H1 (cell line): ENCODE data around the gene HTR3A.
"Not testable (repeated sequence)": the region's sequence is repeated elsewhere in the genome, so short reads cannot be mapped to it uniquely, and the experiment has no call there.

Source experiments
- CTCF ChIP-seq, 3 experiments: IDR thresholded peaks; 1 replicate in 2 of 3; 2 replicates in 1 of 3; pipeline versions ENCODE4 v1.5.1 to v1.6.1; 2011; ENCODE audit warnings: low read length in 3 of 3, mild to moderate bottlenecking in 3 of 3, inconsistent platforms in 2 of 3, low read depth in 1 of 3, moderate library complexity in 1 of 3; ENCODE audit not compliant: insufficient read depth in 1 of 3; ENCODE audit errors: control extremely low read depth in 1 of 3
- EP300 ChIP-seq, 2 experiments: IDR thresholded peaks; 1 replicate in 1 of 2; 2 replicates in 1 of 2; pipeline ENCODE4 v1.6.1; 2011 to 2012; ENCODE audit warnings: low read depth in 2 of 2, low read length in 2 of 2, mild to moderate bottlenecking in 2 of 2, borderline replicate concordance in 1 of 2, inconsistent platforms in 1 of 2, moderate library complexity in 1 of 2
- FOSL1 ChIP-seq: IDR thresholded peaks from 2 replicates; pipeline ENCODE4 v1.6.1; 2011; ENCODE audit warnings: mild to moderate bottlenecking, low read depth, low read length, moderate library complexity; ENCODE audit not compliant: insufficient read depth
- POLR2A ChIP-seq, 2 experiments: IDR thresholded peaks; 1 replicate in 1 of 2; 2 replicates in 1 of 2; pipeline ENCODE4 v1.6.1; 2011; ENCODE audit warnings: low read depth in 2 of 2, low read length in 2 of 2, mild to moderate bottlenecking in 2 of 2; ENCODE audit errors: control extremely low read depth in 1 of 2
- POLR2AphosphoS5 ChIP-seq: IDR thresholded peaks from 2 replicates; pipeline ENCODE4 v1.6.1; 2011; ENCODE audit warnings: low read depth, low read length
- SP2 ChIP-seq: IDR thresholded peaks from 2 replicates; pipeline ENCODE4 v1.6.1; 2012; ENCODE audit warnings: mild to moderate bottlenecking, low read length, inconsistent platforms
- SP4 ChIP-seq: IDR thresholded peaks from 2 replicates; pipeline ENCODE4 v1.6.1; 2012; ENCODE audit warnings: low read length, inconsistent platforms
- TF ChIP-seq, protein P1 (sequence below): IDR thresholded peaks from 2 replicates; pipeline ENCODE4 v1.6.1; 2012; ENCODE audit warnings: inconsistent platforms

DNA sequence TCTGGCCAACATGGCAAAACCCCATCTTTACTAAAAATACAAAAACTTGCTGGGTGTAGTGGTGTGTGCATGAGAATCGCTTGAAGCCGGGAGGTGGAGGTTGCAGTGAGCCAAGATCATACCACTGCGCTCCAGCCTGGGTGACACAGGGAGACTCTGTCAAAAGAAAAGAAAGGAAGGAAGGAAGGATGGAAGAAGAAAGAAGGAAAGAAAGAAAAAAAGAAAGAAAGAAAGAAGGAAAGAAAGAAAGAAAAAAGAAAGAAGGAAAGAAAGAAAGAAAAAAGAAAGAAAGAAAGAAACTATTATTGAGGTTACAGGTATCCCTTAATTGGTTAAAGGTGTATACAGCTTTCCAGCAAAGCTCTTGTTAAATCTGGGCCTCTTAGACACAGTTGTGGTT, 40.7 kb upstream of the HTR3A start:
- not testable (repeated sequence) for TF ChIP-seq SP4; FOSL1; EP300 (IDR thresholded peaks at IDR 0.05; ENCODE audit: borderline replicate concordance in 1 of 2, low read depth in 2 of 2, low read length in 2 of 2); CTCF (IDR thresholded peaks at IDR 0.05; ENCODE audit: control extremely low read depth in 1 of 3, insufficient read depth in 1 of 3, low read depth in 1 of 3, low read length in 3 of 3); POLR2AphosphoS5; POLR2A (IDR thresholded peaks at IDR 0.05; ENCODE audit: control extremely low read depth in 1 of 2, low read depth in 2 of 2, low read length in 2 of 2); SP2
- TF ChIP-seq, protein P1, sequence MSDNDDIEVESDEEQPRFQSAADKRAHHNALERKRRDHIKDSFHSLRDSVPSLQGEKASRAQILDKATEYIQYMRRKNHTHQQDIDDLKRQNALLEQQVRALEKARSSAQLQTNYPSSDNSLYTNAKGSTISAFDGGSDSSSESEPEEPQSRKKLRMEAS = not testable (repeated sequence)
